K562 (cell line): ENCODE results near the gene STXBP6. TPM values are rescaled to one million over a fixed set of nuclear protein-coding genes. Genes with fewer than 3 reads are reported as not detected.

ENCODE experiments used
- ATAC-seq: fragments of 200-7000 bp; cut with Tn5 transposase; 3 replicates; pipeline ENCODE4 v1.9.1; 2020; ENCODE audit warnings: moderate library complexity
- BruUV-seq: library from RNA; stranded (reverse); fragments of 400-500 nt; replicated peaks from 2 replicates; lab custom pipeline; 2021; lab: Mats Ljungman, UMichigan
- CTCF ChIA-PET: fragments of 300-600 bp; formaldehyde crosslinking; extraction: SDS; loops from one replicate; lab custom pipeline; 2021; ENCODE audit warnings: low intra/inter-chr PET ratio; lab: Yijun Ruan, JAX
- POLR2A ChIA-PET: fragments of 300-600, 350-650 bp; sonication (Branson Sonifier 250); formaldehyde crosslinking; extraction: SDS; loops from one replicate; lab custom pipeline; 2021; ENCODE audit warnings: antibody characterized with exemption, inconsistent platforms; lab: Yijun Ruan, JAX
- DNase-seq, 4 experiments: peaks; one replicate each; pipeline versions ENCODE4 v3.0.0 to v3.0.0-alpha.2; 2011 to 2018; ENCODE audit warnings: low spot score in 3 of 4, mixed read lengths in 3 of 4; ENCODE audit errors: extremely low read depth in 1 of 4
- FAIRE-seq: peaks from 2 replicates; lab custom pipeline; 2011; peaks lifted over from hg19 to GRCh38; lab: Jason Lieb, UNC
- H2AFZ ChIP-seq: 2 replicates; pipeline ENCODE4 v1.6.0; 2011; ENCODE audit warnings: low read depth, low read length, control low read depth, inconsistent platforms
- H3K27ac ChIP-seq: fragments of 200-600 bp; 3 replicates; pipeline ENCODE4 v1.8.0; 2011; ENCODE audit warnings: low read depth, mild to moderate bottlenecking, control low read depth, inconsistent platforms, low read length, moderate library complexity, mixed read lengths; ENCODE audit errors: extremely low read depth
- H3K27me3 ChIP-seq, 2 experiments: fragments of 300-600 bp in 1 of 2; 2 replicates in 1 of 2; 3 replicates in 1 of 2; pipeline versions ENCODE4 v1.6.0 to v1.8.0; 2011; ENCODE audit warnings: inconsistent platforms in 2 of 2, low read length in 2 of 2, mild to moderate bottlenecking in 1 of 2, mixed read lengths in 1 of 2, moderate library complexity in 1 of 2; ENCODE audit not compliant: control insufficient read depth in 2 of 2, insufficient read depth in 2 of 2
- H3K36me3 ChIP-seq: fragments of 300-600 bp; 3 replicates; pipeline ENCODE4 v1.8.0; 2011; ENCODE audit warnings: mild to moderate bottlenecking, low read length, inconsistent platforms; ENCODE audit not compliant: control insufficient read depth, insufficient read depth
- H3K4me1 ChIP-seq, 2 experiments: fragments of 200-600 bp in 1 of 2; replicated peaks in 1 of 2; 2 replicates in 1 of 2; 3 replicates in 1 of 2; pipeline versions ENCODE4 v1.5.1 to v1.8.0; 2011; ENCODE audit warnings: inconsistent platforms in 2 of 2, low read length in 2 of 2, mild to moderate bottlenecking in 1 of 2, mixed read lengths in 1 of 2, moderate library complexity in 1 of 2; ENCODE audit not compliant: control insufficient read depth in 2 of 2, insufficient read depth in 2 of 2
- H3K4me2 ChIP-seq: 2 replicates; pipeline ENCODE4 v1.6.1; 2011; ENCODE audit warnings: low read length, control low read depth, inconsistent platforms, mixed read lengths; ENCODE audit not compliant: insufficient read depth
- H3K4me3 ChIP-seq: fragments of 200-600 bp; sonication (generic), shearing (Covaris generic); 2 replicates; pipeline ENCODE4 v1.5.1; 2016; ENCODE audit warnings: control low read depth, inconsistent platforms
- H3K79me2 ChIP-seq: fragments of 200-600 bp; 3 replicates; pipeline ENCODE4 v1.8.0; 2011; ENCODE audit warnings: low read length, inconsistent platforms; ENCODE audit not compliant: control insufficient read depth, insufficient read depth
- H3K9ac ChIP-seq, 2 experiments: 2 replicates each; pipeline versions ENCODE4 v1.6.0 to v1.6.1; 2011; ENCODE audit warnings: low read depth in 2 of 2, low read length in 2 of 2, control low read depth in 1 of 2, inconsistent platforms in 1 of 2, mild to moderate bottlenecking in 1 of 2, mixed read lengths in 1 of 2; ENCODE audit not compliant: insufficient read depth in 1 of 2
- H3K9me1 ChIP-seq: one replicate; pipeline ENCODE4 v1.6.0; 2011; ENCODE audit warnings: inconsistent platforms, mild to moderate bottlenecking, low read length, moderate library complexity; ENCODE audit not compliant: control insufficient read depth, insufficient read depth
- H3K9me3 ChIP-seq: replicated peaks from 2 replicates; pipeline ENCODE4 v1.5.1; 2011; ENCODE audit warnings: low read depth, low read length, inconsistent platforms; ENCODE audit not compliant: control insufficient read depth, insufficient read depth
- H4K20me1 ChIP-seq: replicated peaks from 2 replicates; pipeline ENCODE4 v1.6.1; 2011; ENCODE audit warnings: low read length, inconsistent platforms, mixed read lengths; ENCODE audit not compliant: control insufficient read depth, insufficient read depth
- ATF3 ChIP-seq, 2 experiments: fragments of 450-650 bp in 1 of 2; sonication (generic) in 1 of 2; formaldehyde crosslinking in 1 of 2; IDR thresholded peaks in 1 of 2; conservative IDR thresholded peaks in 1 of 2; 2 replicates each; pipeline versions ENCODE4 v1.6.1 to v1.8.1; 2016 to 2023; ENCODE audit warnings: mild to moderate bottlenecking in 2 of 2, moderate library complexity in 2 of 2, inconsistent platforms in 1 of 2, missing genetic modification reagents in 1 of 2
- C11orf30 ChIP-seq: fragments of 450-650 bp; IDR thresholded peaks from 2 replicates; pipeline ENCODE4 v1.6.1; 2016; ENCODE audit warnings: low read depth, mild to moderate bottlenecking
- CREM ChIP-seq: IDR thresholded peaks from 2 replicates; pipeline ENCODE4 v1.6.1; 2014; ENCODE audit warnings: antibody characterized with exemption, low read depth
- CTBP1 ChIP-seq: fragments of 450-650 bp; IDR thresholded peaks from 2 replicates; pipeline ENCODE4 v1.6.1; 2016; ENCODE audit warnings: borderline replicate concordance
- EWSR1 ChIP-seq: fragments of 450-650 bp; IDR thresholded peaks from 2 replicates; pipeline ENCODE4 v1.6.1; 2018; ENCODE audit warnings: borderline replicate concordance, mild to moderate bottlenecking, low read depth, moderate library complexity; ENCODE audit not compliant: partially characterized antibody
- JUND ChIP-seq, 2 experiments: IDR thresholded peaks; 2 replicates in 1 of 2; 3 replicates in 1 of 2; pipeline ENCODE4 v1.6.1; 2011; ENCODE audit warnings: borderline replicate concordance in 2 of 2, low read depth in 2 of 2, low read length in 2 of 2, improper control_type of control experiment in 1 of 2, missing biosample characterization in 1 of 2, missing genetic modification characterization in 1 of 2, missing genetic modification reagents in 1 of 2
- MAFG ChIP-seq: fragments of 450-650 bp; conservative IDR thresholded peaks from 2 replicates; pipeline ENCODE4 v1.6.1; 2016; ENCODE audit warnings: missing genetic modification characterization, missing compliant biosample characterization
- MEIS2 ChIP-seq: fragments of 450-650 bp; IDR thresholded peaks from 2 replicates; pipeline ENCODE4 v1.6.1; 2014; ENCODE audit warnings: mild to moderate bottlenecking; ENCODE audit not compliant: partially characterized antibody
- NBN ChIP-seq: fragments of 450-650 bp; IDR thresholded peaks from 2 replicates; pipeline ENCODE4 v1.6.1; 2016; ENCODE audit warnings: low read depth, mild to moderate bottlenecking
- PKNOX1 ChIP-seq: fragments of 450-650 bp; IDR thresholded peaks from 2 replicates; pipeline ENCODE4 v1.6.1; 2016
- POU5F1 ChIP-seq: fragments of 150-350 bp; IDR thresholded peaks from 2 replicates; pipeline ENCODE4 v1.6.1; 2014; ENCODE audit warnings: borderline replicate concordance, low read length, low read depth, mild to moderate bottlenecking; ENCODE audit not compliant: partially characterized antibody
- RFX1 ChIP-seq: fragments of 450-650 bp; IDR thresholded peaks from 2 replicates; pipeline ENCODE4 v1.6.1; 2016; ENCODE audit warnings: mild to moderate bottlenecking, moderate library complexity
- ZNF217 ChIP-seq: sonication (generic); formaldehyde crosslinking; IDR thresholded peaks from 2 replicates; pipeline ENCODE4 v1.8.0; 2022; ENCODE audit warnings: mild to moderate bottlenecking, missing genetic modification reagents
- ZNF253 ChIP-seq: fragments of 250-450 bp; sonication (Bioruptor Pico); conservative IDR thresholded peaks from 2 replicates; pipeline ENCODE4 v1.6.1; 2021; ENCODE audit warnings: mild to moderate bottlenecking
- ZNF316 ChIP-seq: fragments of 450-650 bp; IDR thresholded peaks from 2 replicates; pipeline ENCODE4 v1.6.1; 2016
- ZNF395 ChIP-seq: fragments of 200-800 bp; sonication (Bioruptor generic); IDR thresholded peaks from 2 replicates; pipeline ENCODE4 v1.6.1; 2017; ENCODE audit warnings: missing genetic modification characterization, missing compliant biosample characterization
- ZNF586 ChIP-seq: fragments of 450-650 bp; formaldehyde crosslinking; conservative IDR thresholded peaks from 2 replicates; pipeline ENCODE4 v1.4.0; 2020; ENCODE audit warnings: mild to moderate bottlenecking, moderate library complexity
- WGBS: fragments of 100-300 bp; shearing (Covaris generic); methylation state at CpG from one replicate; pipeline ENCODE4 v1.1.6; 2016; ENCODE audit warnings: low coverage, mixed read lengths; ENCODE audit not compliant: insufficient coverage; ENCODE audit errors: missing lambda C conversion rate; 5-methylcytosine and 5-hydroxymethylcytosine counted together
- in situ Hi-C: fragments of 300-500 bp; cut with MboI; formaldehyde crosslinking; loops from 4 replicates; pipeline ENCODE4 v1.15.0; 2018; ENCODE audit warnings: inconsistent platforms, mixed read lengths
- intact Hi-C: fragments of 100-400 bp; cut with micrococcal nuclease; formaldehyde crosslinking; loops from 2 replicates; pipeline ENCODE4 v1.14.2; 2022
- polyA plus RNA-seq, 8 experiments: library from polyadenylated mRNA; depleted of rRNA in 4 of 8; stranded (reverse) in 5 of 8; unstranded in 3 of 8; fragments of >200 nt; fragmentation: Nextera tagmentation in 2 of 8; fragmentation: Illumina TruSeq in 1 of 8; extraction: Ambion mirVana in 2 of 8; extraction: Trizol in 1 of 8; gene quantifications; 2 replicates each; pipeline versions ENCODE4 v1.2.1 to v1.2.3, GENCODE V29; 2011 to 2014; ENCODE audit warnings: inconsistent platforms in 1 of 8, missing spikeins in 1 of 8
- total RNA-seq, 7 experiments: library from RNA; depleted of rRNA in 6 of 7; stranded (reverse); fragments of >200 nt in 6 of 7; fragmentation: Illumina TruSeq in 2 of 7; extraction: Trizol in 2 of 7; gene quantifications; 2 replicates each; pipeline versions ENCODE4 v1.2.1 to v1.2.3, GENCODE V29; 2011 to 2021; ENCODE audit warnings: low replicate concordance in 1 of 7

The STXBP6 gene
- total and polyA plus RNA-seq, 9 of the 15 experiments (the other 6 are each of a cell fraction or from before 2014, with no cell fraction given) = 0.27 to 0.89 (median 0.59) TPM

- no peak for TF ChIP-seq ZNF395
- no peak for TF ChIP-seq ZNF217
- no peak for TF ChIP-seq ZNF253 (CRISPR knock-in tag)
These were observed 42.1 kb downstream of the STXBP6 start (continued) for GRCh38 chr14:25007832-25008231.

- H3K27ac ChIP-seq = no peak overlapping the region
- no peak for ATAC-seq
- H3K9me3 ChIP-seq = no peaks in the 10 kb centered on the region
- no peaks in the 10 kb centered on the region for H3K36me3 ChIP-seq
- no peaks in the 10 kb centered on the region for H3K79me2 ChIP-seq
- no peak overlapping the region for H3K4me2 ChIP-seq
- DNase-seq = peak in 1 of 4 experiments; percentile 18
- no peak overlapping the region for H2AFZ ChIP-seq
- no peaks in the 10 kb centered on the region for H3K9me1 ChIP-seq
- no TSS peak for BruUV-seq
- H3K9ac ChIP-seq = no peak overlapping the region
- peaks cover 0 to 4% of the 10 kb centered on the region in 2 experiments; a peak in 1 of 5 replicates for H3K4me1 ChIP-seq
- CTCF ChIA-PET = no interaction called here
- H4K20me1 ChIP-seq = no peaks in the 10 kb centered on the region
- in situ Hi-C loops = no loop called here
- WGBS = under 1% methylated on average over 7 of the region's 9 CpGs
- H3K27me3 ChIP-seq = 0 out of 5 replicates have a peak, but pooled peaks cover 0 to 3% of the 10 kb centered on the region in 2 experiments
- intact Hi-C loops = no loop called here
- H3K4me3 ChIP-seq = no peak overlapping the region
- POLR2A ChIA-PET = no interaction called here
- FAIRE-seq = no peak
- TF ChIP-seq JUND (IDR thresholded peaks at IDR 0.05; ENCODE audit: borderline replicate concordance, low read depth, low read length) (peak; percentile 58), JUND (tag; IDR thresholded peaks at IDR 0.05; ENCODE audit: borderline replicate concordance, low read depth, low read length) (peak; percentile 51; the same call in 1 of the 3 replicates), ZNF586 (CRISPR knock-in tag) (no peak), C11orf30 (peak; percentile 72), RFX1 (peak; percentile 29; the same call in 1 of the 2 replicates), MEIS2 (peak; percentile 44), ATF3 (IDR thresholded peaks at IDR 0.05) (peak; percentile 72; the same call in 1 of the 2 replicates), ATF3 (CRISPR knock-in tag; conservative IDR thresholded peaks at IDR 0.05) (no peak), PKNOX1 (peak; percentile 81), CTBP1 (no peak), EWSR1 (no peak), NBN (no peak), CREM (peak; percentile 40; the same call in 1 of the 2 replicates), MAFG (tag) (peak; percentile 64), POU5F1 (no peak), ZNF316 (peak; percentile 58)
These were observed 42.8 kb downstream of the STXBP6 start for GRCh38 chr14:25006961-25007795.
